K562 (cell line): ENCODE data around the gene AQP2. TPM values are rescaled to one million over a fixed set of nuclear protein-coding genes. Genes with fewer than 3 reads are reported as not detected.
A peak's percentile ranks its signal among the peaks of the same experiment; 100 is the strongest.

Experiments used
- CREM ChIP-seq: IDR thresholded peaks from 2 replicates; pipeline ENCODE4 v1.6.1; 2014; ENCODE audit warnings: antibody characterized with exemption, low read depth
- DPF2 ChIP-seq: fragments of 450-650 bp; IDR thresholded peaks from 2 replicates; pipeline ENCODE4 v1.6.1; 2016
- EGR1 ChIP-seq: fragments of 450-650 bp; conservative IDR thresholded peaks from 2 replicates; pipeline ENCODE4 v1.6.1; 2017; ENCODE audit warnings: mild to moderate bottlenecking
- GTF2E2 ChIP-seq: fragments of 200-800 bp; sonication (Bioruptor generic); IDR thresholded peaks from 2 replicates; pipeline ENCODE4 v1.6.1; 2016; ENCODE audit warnings: missing genetic modification characterization, missing compliant biosample characterization
- GTF2F1 ChIP-seq: IDR thresholded peaks from 2 replicates; pipeline ENCODE4 v1.6.1; 2011; ENCODE audit warnings: low read depth, low read length, improper control_type of control experiment
- IFI16 ChIP-seq: fragments of 250-450 bp; sonication (Bioruptor Pico); IDR thresholded peaks from 2 replicates; pipeline ENCODE4 v2.1.2; 2022; ENCODE audit warnings: mild to moderate bottlenecking, inconsistent platforms
- KAT7 ChIP-seq: sonication (generic); formaldehyde crosslinking; IDR thresholded peaks from 2 replicates; pipeline ENCODE4 v1.8.0; 2022; ENCODE audit warnings: missing genetic modification reagents, mild to moderate bottlenecking, borderline replicate concordance
- MAZ ChIP-seq, 2 experiments: fragments of 450-650 bp in 1 of 2; sonication (generic) in 1 of 2; formaldehyde crosslinking; IDR thresholded peaks in 1 of 2; conservative IDR thresholded peaks in 1 of 2; 2 replicates each; pipeline versions ENCODE4 v1.4.0 to v1.5.0; 2020; ENCODE audit warnings: mild to moderate bottlenecking in 1 of 2, missing genetic modification reagents in 1 of 2
- NKRF ChIP-seq: fragments of 450-650 bp; IDR thresholded peaks from 2 replicates; pipeline ENCODE4 v1.6.1; 2016; ENCODE audit warnings: borderline replicate concordance
- POLR2A ChIP-seq: fragments of 450-650 bp; conservative IDR thresholded peaks from 2 replicates; pipeline ENCODE4 v1.6.1; 2016
- PTBP1 ChIP-seq: fragments of 200-400 bp; formaldehyde crosslinking; IDR thresholded peaks from 2 replicates; pipeline ENCODE4 v1.6.1; 2017; ENCODE audit warnings: low read depth, low read length
- SAFB2 ChIP-seq: fragments of 200-400 bp; formaldehyde crosslinking; IDR thresholded peaks from 2 replicates; pipeline ENCODE4 v1.6.1; 2018; ENCODE audit warnings: borderline replicate concordance, low read length, low read depth, moderate library complexity; ENCODE audit not compliant: severe bottlenecking
- SIX5 ChIP-seq, 2 experiments: IDR thresholded peaks; 2 replicates each; pipeline ENCODE4 v1.6.1; 2011; ENCODE audit warnings: low read length in 2 of 2, borderline replicate concordance in 1 of 2, low read depth in 1 of 2, mild to moderate bottlenecking in 1 of 2, moderate library complexity in 1 of 2; ENCODE audit not compliant: insufficient read depth in 1 of 2
- SOX6 ChIP-seq: fragments of 450-650 bp; IDR thresholded peaks from 2 replicates; pipeline ENCODE4 v1.6.1; 2014; ENCODE audit warnings: mild to moderate bottlenecking
- ZBTB49 ChIP-seq: sonication (generic); formaldehyde crosslinking; IDR thresholded peaks from 2 replicates; pipeline ENCODE4 v1.8.0; 2022; ENCODE audit warnings: missing genetic modification reagents, mild to moderate bottlenecking, borderline replicate concordance
- ZFP1 ChIP-seq: fragments of 450-650 bp; formaldehyde crosslinking; IDR thresholded peaks from 2 replicates; pipeline ENCODE4 v1.4.0; 2020; ENCODE audit warnings: mild to moderate bottlenecking, mixed read lengths
- ZFX ChIP-seq: sonication (generic); formaldehyde crosslinking; IDR thresholded peaks from 2 replicates; pipeline ENCODE4 v1.8.0; 2022; ENCODE audit warnings: mild to moderate bottlenecking, missing genetic modification reagents, moderate library complexity
- polyA plus RNA-seq, 8 experiments: library from polyadenylated mRNA; depleted of rRNA in 4 of 8; stranded (reverse) in 5 of 8; unstranded in 3 of 8; fragments of >200 nt; fragmentation: Nextera tagmentation in 2 of 8; fragmentation: Illumina TruSeq in 1 of 8; extraction: Ambion mirVana in 2 of 8; extraction: Trizol in 1 of 8; gene quantifications; 2 replicates each; pipeline versions ENCODE4 v1.2.1 to v1.2.3, GENCODE V29; 2011 to 2014; ENCODE audit warnings: inconsistent platforms in 1 of 8, missing spikeins in 1 of 8
- total RNA-seq, 7 experiments: library from RNA; depleted of rRNA in 6 of 7; stranded (reverse); fragments of >200 nt in 6 of 7; fragmentation: Illumina TruSeq in 2 of 7; extraction: Trizol in 2 of 7; gene quantifications; 2 replicates each; pipeline versions ENCODE4 v1.2.1 to v1.2.3, GENCODE V29; 2011 to 2021; ENCODE audit warnings: low replicate concordance in 1 of 7
- TF ChIP-seq, protein P1 (sequence below): IDR thresholded peaks from 3 replicates; pipeline ENCODE4 v1.6.1; 2011; ENCODE audit warnings: borderline replicate concordance, mild to moderate bottlenecking, moderate library complexity; ENCODE audit not compliant: insufficient read length; ENCODE audit errors: extremely low read depth
- TF ChIP-seq, protein P2 (sequence below): fragments of 250-450 bp; sonication (Bioruptor Pico); IDR thresholded peaks from 2 replicates; pipeline ENCODE4 v1.5.0; 2022; ENCODE audit warnings: mild to moderate bottlenecking

The AQP2 gene
- total and polyA plus RNA-seq, 9 of the 15 experiments (the other 6 are each of a cell fraction or from before 2014, with no cell fraction given) = not detected

DNA sequence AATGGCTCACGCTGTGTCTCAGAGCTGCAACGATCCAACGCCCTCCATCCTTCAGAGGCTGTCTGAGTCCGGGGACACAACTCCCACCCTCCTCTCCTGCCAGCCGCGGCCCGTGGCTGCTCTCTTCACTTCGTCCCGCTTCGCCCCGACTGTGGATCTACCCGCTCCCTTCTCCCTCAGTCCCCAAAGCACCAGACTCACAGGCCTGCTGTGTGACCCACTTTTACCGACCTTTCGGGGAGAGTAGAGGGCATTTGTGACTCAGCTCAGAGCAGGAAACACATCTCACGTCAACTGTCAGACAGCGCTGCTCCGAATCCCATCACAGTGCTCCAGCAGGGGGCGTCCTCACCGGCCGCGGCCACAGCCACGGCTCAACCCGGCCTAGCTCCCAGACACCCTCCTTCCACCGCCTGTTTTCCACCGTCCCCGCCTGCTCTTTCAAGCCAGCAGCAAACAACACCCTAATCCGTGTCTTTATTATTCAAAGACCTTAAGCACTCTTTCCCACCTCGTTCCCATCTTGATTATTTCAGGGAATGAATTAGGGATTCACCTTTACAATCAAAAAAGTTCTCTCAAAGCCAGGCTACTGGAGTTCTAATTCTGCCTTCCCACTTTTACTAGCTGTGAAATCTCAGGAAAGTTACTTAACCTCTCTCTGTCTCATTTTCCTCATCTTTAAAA lies 5.0 kb upstream of the AQP2 start (continued):
- TF ChIP-seq ZBTB49 (CRISPR knock-in tag) (no peak), POLR2A (0 out of 2 replicates have a peak, but pooled peaks have one; percentile 19), DPF2 (peak; percentile 73; the same call in 1 of the 2 replicates), EGR1 (no peak), ZFX (CRISPR knock-in tag) (peak; percentile 84), PTBP1 (no peak), NKRF (no peak), GTF2F1 (no peak), KAT7 (no peak), SAFB2 (no peak), ZFP1 (CRISPR knock-in tag) (no peak), IFI16 (CRISPR knock-in tag) (no peak), SOX6 (peak; percentile 56; the same call in 1 of the 2 replicates), SIX5 (IDR thresholded peaks at IDR 0.05; ENCODE audit: borderline replicate concordance in 1 of 2, insufficient read depth in 1 of 2, low read depth in 1 of 2, low read length in 2 of 2) (no peak), CREM (peak; percentile 85), GTF2E2 (tag) (no peak), MAZ (CRISPR knock-in tag; conservative IDR thresholded peaks at IDR 0.05 in 1 of 2, IDR thresholded peaks at IDR 0.05 in 1 of 2) (peak; percentile 35 to 48; a peak in 1 of 4 replicates)
- TF ChIP-seq, protein P1, sequence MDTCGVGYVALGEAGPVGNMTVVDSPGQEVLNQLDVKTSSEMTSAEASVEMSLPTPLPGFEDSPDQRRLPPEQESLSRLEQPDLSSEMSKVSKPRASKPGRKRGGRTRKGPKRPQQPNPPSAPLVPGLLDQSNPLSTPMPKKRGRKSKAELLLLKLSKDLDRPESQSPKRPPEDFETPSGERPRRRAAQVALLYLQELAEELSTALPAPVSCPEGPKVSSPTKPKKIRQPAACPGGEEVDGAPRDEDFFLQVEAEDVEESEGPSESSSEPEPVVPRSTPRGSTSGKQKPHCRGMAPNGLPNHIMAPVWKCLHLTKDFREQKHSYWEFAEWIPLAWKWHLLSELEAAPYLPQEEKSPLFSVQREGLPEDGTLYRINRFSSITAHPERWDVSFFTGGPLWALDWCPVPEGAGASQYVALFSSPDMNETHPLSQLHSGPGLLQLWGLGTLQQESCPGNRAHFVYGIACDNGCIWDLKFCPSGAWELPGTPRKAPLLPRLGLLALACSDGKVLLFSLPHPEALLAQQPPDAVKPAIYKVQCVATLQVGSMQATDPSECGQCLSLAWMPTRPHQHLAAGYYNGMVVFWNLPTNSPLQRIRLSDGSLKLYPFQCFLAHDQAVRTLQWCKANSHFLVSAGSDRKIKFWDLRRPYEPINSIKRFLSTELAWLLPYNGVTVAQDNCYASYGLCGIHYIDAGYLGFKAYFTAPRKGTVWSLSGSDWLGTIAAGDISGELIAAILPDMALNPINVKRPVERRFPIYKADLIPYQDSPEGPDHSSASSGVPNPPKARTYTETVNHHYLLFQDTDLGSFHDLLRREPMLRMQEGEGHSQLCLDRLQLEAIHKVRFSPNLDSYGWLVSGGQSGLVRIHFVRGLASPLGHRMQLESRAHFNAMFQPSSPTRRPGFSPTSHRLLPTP = no peak
- TF ChIP-seq, protein P2, sequence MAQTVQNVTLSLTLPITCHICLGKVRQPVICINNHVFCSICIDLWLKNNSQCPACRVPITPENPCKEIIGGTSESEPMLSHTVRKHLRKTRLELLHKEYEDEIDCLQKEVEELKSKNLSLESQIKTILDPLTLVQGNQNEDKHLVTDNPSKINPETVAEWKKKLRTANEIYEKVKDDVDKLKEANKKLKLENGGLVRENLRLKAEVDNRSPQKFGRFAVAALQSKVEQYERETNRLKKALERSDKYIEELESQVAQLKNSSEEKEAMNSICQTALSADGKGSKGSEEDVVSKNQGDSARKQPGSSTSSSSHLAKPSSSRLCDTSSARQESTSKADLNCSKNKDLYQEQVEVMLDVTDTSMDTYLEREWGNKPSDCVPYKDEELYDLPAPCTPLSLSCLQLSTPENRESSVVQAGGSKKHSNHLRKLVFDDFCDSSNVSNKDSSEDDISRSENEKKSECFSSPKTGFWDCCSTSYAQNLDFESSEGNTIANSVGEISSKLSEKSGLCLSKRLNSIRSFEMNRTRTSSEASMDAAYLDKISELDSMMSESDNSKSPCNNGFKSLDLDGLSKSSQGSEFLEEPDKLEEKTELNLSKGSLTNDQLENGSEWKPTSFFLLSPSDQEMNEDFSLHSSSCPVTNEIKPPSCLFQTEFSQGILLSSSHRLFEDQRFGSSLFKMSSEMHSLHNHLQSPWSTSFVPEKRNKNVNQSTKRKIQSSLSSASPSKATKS (CRISPR knock-in tag) = no peak
